IMR-90 (cell line): ENCODE results near the gene CDK17. TPM values are rescaled to one million over a fixed set of nuclear protein-coding genes. Genes with fewer than 3 reads are reported as not detected.

ENCODE experiments used
- ATAC-seq: fragments of 200-7000 bp; cut with Tn5 transposase; 2 replicates; pipeline ENCODE4 v1.9.1; 2020; ENCODE audit warnings: low read depth, mild to moderate bottlenecking, moderate library complexity
- BruUV-seq: library from RNA; stranded (reverse); fragments of 400-500 nt; replicated peaks from 2 replicates; lab custom pipeline; 2021; lab: Mats Ljungman, UMichigan
- CTCF ChIA-PET: fragments of 300-600 bp; formaldehyde crosslinking; extraction: SDS; loops from one replicate; lab custom pipeline; 2021; ENCODE audit warnings: antibody characterized with exemption; lab: Yijun Ruan, JAX
- POLR2A ChIA-PET: fragments of 300-600 bp; sonication (Branson Sonifier 250); formaldehyde crosslinking; loops from one replicate; lab custom pipeline; 2022; ENCODE audit warnings: antibody characterized with exemption; ENCODE audit not compliant: unreplicated experiment; lab: Charles Lee
- DNase-seq: peaks from one replicate; pipeline ENCODE4 v3.0.0; 2013
- H2AFZ ChIP-seq: replicated peaks from 2 replicates; pipeline ENCODE3; 2013; ENCODE audit warnings: low read length, mild to moderate bottlenecking; ENCODE audit not compliant: poor library complexity
- H2AK5ac ChIP-seq: 2 replicates; pipeline ENCODE4 v1.6.1; 2013; ENCODE audit warnings: low read depth, low read length, inconsistent platforms
- H2AK9ac ChIP-seq: replicated peaks from 2 replicates; pipeline ENCODE3; 2013; ENCODE audit warnings: mild to moderate bottlenecking, low read depth, low read length, moderate library complexity; ENCODE audit not compliant: poor library complexity
- H2BK120ac ChIP-seq: 2 replicates; pipeline ENCODE4 v1.6.1; 2013; ENCODE audit warnings: low read depth, low read length, inconsistent platforms
- H2BK15ac ChIP-seq: 3 replicates; pipeline ENCODE4 v1.6.1; 2013; ENCODE audit warnings: low read depth, low read length, inconsistent platforms
- H2BK20ac ChIP-seq: 2 replicates; pipeline ENCODE4 v1.6.1; 2013; ENCODE audit warnings: low read depth, mild to moderate bottlenecking, inconsistent platforms, low read length, moderate library complexity
- H2BK5ac ChIP-seq: 2 replicates; pipeline ENCODE4 v1.6.1; 2013; ENCODE audit warnings: mild to moderate bottlenecking, low read depth, low read length, inconsistent platforms; ENCODE audit not compliant: poor library complexity, severe bottlenecking
- H3K14ac ChIP-seq: replicated peaks from 2 replicates; pipeline ENCODE4 v1.6.1; 2013; ENCODE audit warnings: low read depth, low read length, inconsistent platforms
- H3K18ac ChIP-seq: 2 replicates; pipeline ENCODE4 v1.6.1; 2013; ENCODE audit warnings: low read depth, low read length, control low read depth
- H3K23ac ChIP-seq: 2 replicates; pipeline ENCODE4 v1.6.1; 2013; ENCODE audit warnings: low read depth, low read length, inconsistent platforms
- H3K27ac ChIP-seq: 2 replicates; pipeline ENCODE4 v1.5.1; 2013; ENCODE audit warnings: mild to moderate bottlenecking, control low read depth, low read length; ENCODE audit not compliant: insufficient read depth
- H3K27me3 ChIP-seq: 2 replicates; pipeline ENCODE4 v1.6.1; 2013; ENCODE audit warnings: low read length; ENCODE audit not compliant: control insufficient read depth, insufficient read depth
- H3K36me3 ChIP-seq: 2 replicates; pipeline ENCODE4 v1.6.1; 2013; ENCODE audit warnings: low read length, mixed read lengths; ENCODE audit not compliant: control insufficient read depth, insufficient read depth
- H3K4ac ChIP-seq: 2 replicates; pipeline ENCODE4 v1.6.1; 2013; ENCODE audit warnings: low read depth, low read length, inconsistent platforms
- H3K4me1 ChIP-seq: 2 replicates; pipeline ENCODE4 v1.6.1; 2013; ENCODE audit warnings: low read length, mixed read lengths; ENCODE audit not compliant: control insufficient read depth, insufficient read depth
- H3K4me2 ChIP-seq: 2 replicates; pipeline ENCODE4 v1.6.1; 2013; ENCODE audit warnings: low read depth, mild to moderate bottlenecking, control low read depth, low read length, moderate library complexity
- H3K4me3 ChIP-seq: 2 replicates; pipeline ENCODE4 v1.5.1; 2013; ENCODE audit warnings: low read depth, mild to moderate bottlenecking, control low read depth, low read length, moderate library complexity; ENCODE audit not compliant: insufficient read depth
- H3K56ac ChIP-seq: 2 replicates; pipeline ENCODE4 v1.6.1; 2013; ENCODE audit warnings: low read length, inconsistent platforms; ENCODE audit not compliant: insufficient read depth; ENCODE audit errors: extremely low read depth
- H3K79me1 ChIP-seq, 2 experiments: 2 replicates each; pipeline ENCODE4 v1.6.1; 2013; ENCODE audit warnings: low read length in 2 of 2, inconsistent platforms in 1 of 2, low read depth in 1 of 2
- H3K9ac ChIP-seq: 2 replicates; pipeline ENCODE4 v1.6.1; 2013; ENCODE audit warnings: low read depth, low read length, control low read depth
- H3K9me1 ChIP-seq: 2 replicates; pipeline ENCODE4 v1.6.1; 2013; ENCODE audit warnings: low read length, inconsistent platforms; ENCODE audit not compliant: insufficient read depth
- H3K9me3 ChIP-seq: 2 replicates; pipeline ENCODE4 v1.6.1; 2013; ENCODE audit warnings: low read length; ENCODE audit not compliant: control insufficient read depth, insufficient read depth
- H4K20me1 ChIP-seq: 2 replicates; pipeline ENCODE4 v1.6.1; 2013; ENCODE audit warnings: low read length, inconsistent platforms; ENCODE audit not compliant: insufficient read depth
- H4K5ac ChIP-seq: 2 replicates; pipeline ENCODE4 v1.6.1; 2013; ENCODE audit warnings: mild to moderate bottlenecking, low read depth, low read length, control low read depth
- H4K8ac ChIP-seq, 2 experiments: 2 replicates each; pipeline ENCODE4 v1.6.1; 2013; ENCODE audit warnings: low read depth in 2 of 2, low read length in 2 of 2, control low read depth in 1 of 2, inconsistent platforms in 1 of 2
- H4K91ac ChIP-seq: 2 replicates; pipeline ENCODE4 v1.6.1; 2013; ENCODE audit warnings: low read depth, low read length, inconsistent platforms; ENCODE audit not compliant: insufficient read depth
- CEBPB ChIP-seq: IDR thresholded peaks from 2 replicates; pipeline ENCODE4 v1.6.1; 2012; ENCODE audit warnings: low read depth, low read length, improper control_type of control experiment
- CHD1 ChIP-seq: IDR thresholded peaks from 2 replicates; pipeline ENCODE4 v1.6.1; 2012; ENCODE audit warnings: low read depth, low read length, improper control_type of control experiment
- FOS ChIP-seq: fragments of 150-350 bp; IDR thresholded peaks from 2 replicates; pipeline ENCODE4 v1.6.1; 2016; ENCODE audit warnings: low read depth, low read length
- MAZ ChIP-seq: IDR thresholded peaks from 2 replicates; pipeline ENCODE4 v1.6.1; 2012; ENCODE audit warnings: low read depth, mild to moderate bottlenecking, low read length, improper control_type of control experiment, moderate library complexity, borderline replicate concordance
- POLR2A ChIP-seq: IDR thresholded peaks from 2 replicates; pipeline ENCODE4 v1.6.1; 2012; ENCODE audit warnings: mild to moderate bottlenecking, low read depth, low read length
- RAD21 ChIP-seq: IDR thresholded peaks from 2 replicates; pipeline ENCODE4 v1.6.1; 2012; ENCODE audit warnings: low read length, improper control_type of control experiment
- RFX5 ChIP-seq: IDR thresholded peaks from 2 replicates; pipeline ENCODE4 v1.8.0; 2012; ENCODE audit warnings: low read depth, mild to moderate bottlenecking, low read length, moderate library complexity
- USF2 ChIP-seq: fragments of 150-350 bp; IDR thresholded peaks from 2 replicates; pipeline ENCODE4 v1.6.1; 2017; ENCODE audit warnings: mild to moderate bottlenecking, antibody characterized with exemption, low read length, low read depth
- WGBS, 2 experiments: methylation state at CpG; one replicate each; pipeline versions ENCODE4 v1.1.5 to v1.1.7; 2013; ENCODE audit warnings: missing lambda C conversion rate in 2 of 2; ENCODE audit not compliant: insufficient read length in 1 of 2; ENCODE audit errors: extremely low coverage in 2 of 2; 5-methylcytosine and 5-hydroxymethylcytosine counted together
- dilution Hi-C: fragments of 300-500 bp; cut with HindIII; formaldehyde crosslinking; loops from one replicate; pipeline ENCODE4 v1.14.3; 2018; ENCODE audit warnings: low sequenced_read_pairs; ENCODE audit not compliant: unreplicated experiment
- in situ Hi-C: fragments of 300-500 bp; cut with MboI; formaldehyde crosslinking; loops from 3 replicates; pipeline ENCODE4 v1.14.3; 2019; ENCODE audit warnings: low sequenced_read_pairs, inconsistent platforms, mixed read lengths
- intact Hi-C: fragments of 100-400 bp; cut with micrococcal nuclease; formaldehyde crosslinking; loops from 2 replicates; pipeline ENCODE4 v1.10.0; 2022
- polyA plus RNA-seq, 3 experiments: library from polyadenylated mRNA; depleted of rRNA; stranded (reverse); fragments of >200 nt; gene quantifications; 2 replicates each; pipeline ENCODE4 v1.2.3, GENCODE V29; 2012; ENCODE audit warnings: low replicate concordance in 1 of 3
- total RNA-seq: library from RNA; depleted of rRNA; stranded (reverse); fragments of >200 nt; gene quantifications from 2 replicates; pipeline ENCODE4 v1.2.3, GENCODE V29; 2012
- TF ChIP-seq, protein P1 (sequence below): conservative IDR thresholded peaks from 2 replicates; pipeline ENCODE4 v1.5.1; 2012; ENCODE audit warnings: mild to moderate bottlenecking, low read depth, low read length, improper control_type of control experiment

CDK17 gene
- total and polyA plus RNA-seq, 2 of the 4 experiments (the other 2 are of a cell fraction), result 14.5 to 50.2 TPM

DNA sequence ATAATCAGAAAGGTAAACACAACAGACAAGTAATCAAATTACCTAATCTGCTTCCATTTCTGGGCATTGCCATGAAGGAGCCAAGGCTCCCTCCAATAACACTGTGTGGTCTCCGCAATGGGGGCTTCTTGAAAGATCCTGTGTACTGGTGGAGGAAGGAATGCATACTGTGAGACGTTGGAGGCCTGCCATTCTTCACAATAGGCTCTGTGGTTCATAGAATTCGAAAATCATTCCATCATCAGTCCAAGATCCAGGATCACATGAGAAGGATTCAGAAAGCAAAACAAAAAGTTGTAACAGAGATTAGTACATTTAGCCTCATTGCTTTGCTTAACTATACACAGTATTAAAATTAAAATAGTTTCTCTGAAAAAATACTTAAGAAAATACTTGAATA is 76.3 kb downstream of the CDK17 start:
- ATAC-seq (no peak), DNase-seq (no peak)
- CTCF ChIA-PET, result no interaction called here
- Histone ChIP-seq H2BK20ac (no peak overlapping the region), H2BK120ac (no peak overlapping the region), H3K36me3 (peaks cover 13% of the 10 kb centered on the region), H4K20me1 (peaks cover 17% of the 10 kb centered on the region), H3K9me1 (peaks cover 9% of the 10 kb centered on the region; the same call in 1 of the 2 replicates), H3K4me2 (no peak overlapping the region), H2AK9ac (no peak overlapping the region), H2BK15ac (no peak overlapping the region), H3K27ac (no peak overlapping the region), H3K9ac (no peak overlapping the region), H4K8ac (no peak overlapping the region), H3K14ac (no peak overlapping the region), H3K27me3 (no peaks in the 10 kb centered on the region), H3K18ac (no peak overlapping the region), H3K4ac (no peak overlapping the region), H3K23ac (no peak overlapping the region), H3K56ac (no peak overlapping the region), H3K79me1 (peaks cover 31 to 33% of the 10 kb centered on the region in 2 experiments), H3K4me3 (no peak overlapping the region), H4K91ac (no peak overlapping the region), H2AFZ (no peak overlapping the region), H2AK5ac (no peak overlapping the region), H4K5ac (no peak overlapping the region), H3K4me1 (no peaks in the 10 kb centered on the region), H2BK5ac (no peak overlapping the region), H3K9me3 (no peaks in the 10 kb centered on the region)
- WGBS, 2 experiments, result no CpG with 5 or more reads among the region's 3 CpGs
- dilution Hi-C loops (no loop called here), in situ Hi-C loops (no loop called here), intact Hi-C loops (no loop called here)
- POLR2A ChIA-PET, result no interaction called here
- TF ChIP-seq RFX5 (no peak), CEBPB (no peak), RAD21 (no peak), CHD1 (no peak), FOS (no peak), POLR2A (no peak), MAZ (no peak), USF2 (no peak)
- TF ChIP-seq, protein P1, sequence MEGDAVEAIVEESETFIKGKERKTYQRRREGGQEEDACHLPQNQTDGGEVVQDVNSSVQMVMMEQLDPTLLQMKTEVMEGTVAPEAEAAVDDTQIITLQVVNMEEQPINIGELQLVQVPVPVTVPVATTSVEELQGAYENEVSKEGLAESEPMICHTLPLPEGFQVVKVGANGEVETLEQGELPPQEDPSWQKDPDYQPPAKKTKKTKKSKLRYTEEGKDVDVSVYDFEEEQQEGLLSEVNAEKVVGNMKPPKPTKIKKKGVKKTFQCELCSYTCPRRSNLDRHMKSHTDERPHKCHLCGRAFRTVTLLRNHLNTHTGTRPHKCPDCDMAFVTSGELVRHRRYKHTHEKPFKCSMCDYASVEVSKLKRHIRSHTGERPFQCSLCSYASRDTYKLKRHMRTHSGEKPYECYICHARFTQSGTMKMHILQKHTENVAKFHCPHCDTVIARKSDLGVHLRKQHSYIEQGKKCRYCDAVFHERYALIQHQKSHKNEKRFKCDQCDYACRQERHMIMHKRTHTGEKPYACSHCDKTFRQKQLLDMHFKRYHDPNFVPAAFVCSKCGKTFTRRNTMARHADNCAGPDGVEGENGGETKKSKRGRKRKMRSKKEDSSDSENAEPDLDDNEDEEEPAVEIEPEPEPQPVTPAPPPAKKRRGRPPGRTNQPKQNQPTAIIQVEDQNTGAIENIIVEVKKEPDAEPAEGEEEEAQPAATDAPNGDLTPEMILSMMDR, result no peak
- no TSS peak for BruUV-seq
